ENCODE data around the gene TEX52. TPM values are rescaled to one million over a fixed set of nuclear protein-coding genes. Genes with fewer than 3 reads are reported as not detected.
A peak's percentile ranks its signal among the peaks of the same experiment; 100 is the strongest.

TEX52 gene
- total RNA-seq, 2 experiments from 2014 or later, result 0.29 to 0.36 TPM

- Mint-ChIP-seq H3K27me3 (no peaks in the 10 kb centered on the region), H3K27ac (peak overlapping the region; percentile 3), H3K36me3 (ENCODE audit: low read depth) (peaks cover 13% of the 10 kb centered on the region), H3K9me3 (no peaks in the 10 kb centered on the region), H3K4me3 (peak overlapping the region; percentile 95), H3K4me1 (ENCODE audit: low read depth) (peaks cover 32% of the 10 kb centered on the region)
- POLR2A ChIA-PET, result interaction anchor here (6.3 kb wide), 1 partner anchor 13 kb away, joined by 48 read pairs; the partner anchor contains the start of genes FOXM1 and RHNO1
- TF ChIP-seq CTCF (IDR thresholded peaks at IDR 0.05), result no peak
- ATAC-seq (peak; percentile 8), DNase-seq (peak; percentile 41)
- intact Hi-C loops (cut with micrococcal nuclease), result no loop called here
- CTCF ChIA-PET, result interaction anchor here (1.6 kb wide), 1 partner anchor 53 kb away, joined by 4 read pairs; no protein-coding TSS in a partner anchor
Measured at GRCh38 chr12:2891240-2892053, 34.6 kb upstream of the TEX52 start.

- Mint-ChIP-seq H3K27ac (peak within 1 kb of the TSS; percentile 79), H3K4me3 (peak within 1 kb of the TSS; percentile 95), H3K36me3 (ENCODE audit: low read depth) (peaks cover 19% of the 10 kb centered on the region), H3K9me3 (no peaks in the 10 kb centered on the region), H3K4me1 (ENCODE audit: low read depth) (peaks cover 32% of the 10 kb centered on the region), H3K27me3 (no peaks in the 10 kb centered on the region)
- no peak for TF ChIP-seq CTCF (IDR thresholded peaks at IDR 0.05)
- ChIA-PET POLR2A (interaction anchor here (0.8 to 6.3 kb wide), 4 partner anchors 12 to 78 kb away, joined by 3 to 48 read pairs (median 3); partner anchors contain the start of genes FOXM1, ITFG2 and RHNO1), CTCF (interaction anchor here (0.6 to 1.6 kb wide), 6 partner anchors 11 to 57 kb away, joined by 3 to 4 read pairs (median 3); no protein-coding TSS in a partner anchor)
- DNase-seq, result peak; percentile 98
- intact Hi-C loops (cut with micrococcal nuclease), result no loop called here
- ATAC-seq, result peak; percentile 97
Measured at GRCh38 chr12:2890388-2891239, 33.8 kb upstream of the TEX52 start, which contains the start of gene TULP3. TSS of gene TULP3 (plus strand) at chr12:2890891. CDS start at chr12:2890948, 57 bp downstream.

- intact Hi-C loops (cut with micrococcal nuclease), result no loop called here
- Mint-ChIP-seq H3K36me3 (ENCODE audit: low read depth) (peaks cover 23% of the 10 kb centered on the region), H3K4me1 (ENCODE audit: low read depth) (peaks cover 32% of the 10 kb centered on the region), H3K27ac (peak overlapping the region; percentile 79), H3K9me3 (no peaks in the 10 kb centered on the region), H3K4me3 (peak overlapping the region; percentile 95), H3K27me3 (no peaks in the 10 kb centered on the region)
- no peak for TF ChIP-seq CTCF (IDR thresholded peaks at IDR 0.05)
- POLR2A ChIA-PET, result interaction anchor here (0.8 to 6.3 kb wide), 4 partner anchors 11 to 77 kb away, joined by 3 to 48 read pairs (median 3); partner anchors contain the start of genes FOXM1, ITFG2 and RHNO1
- CTCF ChIA-PET, result interaction anchor here (0.6 to 1.5 kb wide), 5 partner anchors 11 to 57 kb away, joined by 3 to 4 read pairs (median 3); no protein-coding TSS in a partner anchor
- ATAC-seq, result no peak
- no peak for DNase-seq
Measured at GRCh38 chr12:2890001-2890387, 33.2 kb upstream of the TEX52 start.

GRCh38 chr12:2886768-2887450 is 30.1 kb upstream of the TEX52 start:
- peaks cover 35% of the 10 kb centered on the region for H3K36me3 Mint-ChIP-seq (ENCODE audit: low read depth)
- intact Hi-C loops (cut with micrococcal nuclease), result no loop called here
- H3K27me3 Mint-ChIP-seq, result no peaks in the 10 kb centered on the region
- no peak overlapping the region for H3K27ac Mint-ChIP-seq
- ChIA-PET POLR2A (interaction anchor here (0.6 to 6.3 kb wide), 3 partner anchors 8 to 60 kb away, joined by 3 to 48 read pairs (median 4); partner anchors contain the start of genes FOXM1 and RHNO1), CTCF (interaction anchor here (2.4 to 4.4 kb wide), 2 partner anchors 9 to 58 kb away, joined by 9 to 22 read pairs; partner anchors contain the start of genes FOXM1 and RHNO1)
- no peak overlapping the region for H3K4me3 Mint-ChIP-seq
- peaks cover 31% of the 10 kb centered on the region for H3K4me1 Mint-ChIP-seq (ENCODE audit: low read depth)
- ATAC-seq (no peak), DNase-seq (no peak)
- no peak for TF ChIP-seq CTCF (IDR thresholded peaks at IDR 0.05)
- H3K9me3 Mint-ChIP-seq, result no peaks in the 10 kb centered on the region

Data from activated CD8-positive, alpha-beta T cell treated with anti-CD3 and anti-CD28 coated beads for 36 hours (primary cell).